ENCODE measurements around the gene FLOT2.
"Not testable (repeated sequence)": the region's sequence is repeated elsewhere in the genome, so short reads cannot be mapped to it uniquely, and the experiment has no call there.

The FLOT2 gene

GRCh38 chr17:28854457-28855335 is 42.8 kb downstream of the FLOT2 start, which contains the start of gene ERAL1:
ERAL1 (plus strand) TSS chr17:28855016; CDS start chr17:28855035, 19 bp downstream.
- no peak for TF ChIP-seq CTCF (IDR thresholded peaks at IDR 0.05)
- no peaks in the 10 kb centered on the region for H3K27me3 ChIP-seq
- peak; percentile 83 to 90 for DNase-seq
- peaks cover 20 to 36% (median 29%) of the 10 kb centered on the region in 3 donors for H3K36me3 ChIP-seq
- H3K4me3 ChIP-seq, result peak within 1 kb of the TSS; percentile 68 to 71
- intact Hi-C loops (cut with DNase I; ENCODE audit: low total_unique reads), result no loop called here
- H3K9me3 ChIP-seq, result no peaks in the 10 kb centered on the region
- H3K27ac ChIP-seq, result peak within 1 kb of the TSS; percentile 74 to 79
- H3K4me1 ChIP-seq, result peaks cover 0 to 13% (median 8%) of the 10 kb centered on the region in 4 donors

GRCh38 chr17:28853295-28853694 is 44.2 kb downstream of the FLOT2 start:
- Histone ChIP-seq H3K27me3 (no peaks in the 10 kb centered on the region), H3K36me3 (peaks cover 7 to 22% (median 15%) of the 10 kb centered on the region in 3 donors), H3K4me3 (no peak overlapping the region), H3K4me1 (peaks cover 0 to 13% (median 8%) of the 10 kb centered on the region in 4 donors), H3K27ac (no peak overlapping the region), H3K9me3 (no peaks in the 10 kb centered on the region)
- intact Hi-C loops (cut with DNase I; ENCODE audit: low total_unique reads), result no loop called here
- no peak for DNase-seq
- TF ChIP-seq CTCF (IDR thresholded peaks at IDR 0.05), result no peak

GRCh38 chr17:28849281-28849680 is 48.3 kb downstream of the FLOT2 start:
- intact Hi-C loops (cut with DNase I; ENCODE audit: low total_unique reads), result loop anchor here (10.0 kb wide), 2 partner anchors 56 to 84 kb away; partner anchors contain the start of gene DHRS13
- TF ChIP-seq CTCF (IDR thresholded peaks at IDR 0.05), result no peak
- Histone ChIP-seq H3K4me1 (peaks cover 0 to 3% (median 1%) of the 10 kb centered on the region in 4 donors), H3K27ac (no peak overlapping the region), H3K27me3 (no peaks in the 10 kb centered on the region), H3K36me3 (no peaks in the 10 kb centered on the region), H3K9me3 (no peaks in the 10 kb centered on the region), H3K4me3 (no peak overlapping the region)
- DNase-seq, result no peak

- not testable (repeated sequence) for H3K27me3 ChIP-seq, H3K36me3 ChIP-seq, H3K27ac ChIP-seq, H3K4me3 ChIP-seq, H3K9me3 ChIP-seq, DNase-seq, H3K4me1 ChIP-seq
- intact Hi-C loops (cut with DNase I; ENCODE audit: low total_unique reads), result loop anchor here (10.0 kb wide), 2 partner anchors 56 to 84 kb away; partner anchors contain the start of gene DHRS13
These were observed 48.9 kb downstream of the FLOT2 start for GRCh38 chr17:28848667-28849066.

GRCh38 chr17:28846699-28847098 is 50.8 kb downstream of the FLOT2 start:
- H3K9me3 ChIP-seq, H3K4me3 ChIP-seq, DNase-seq, H3K27ac ChIP-seq, H3K27me3 ChIP-seq, H3K36me3 ChIP-seq: not testable (repeated sequence)
- H3K4me1 ChIP-seq, result peaks cover 0 to 10% (median 3%) of the 10 kb centered on the region in 4 donors
- intact Hi-C loops (cut with DNase I; ENCODE audit: low total_unique reads), result loop anchor here (10.0 kb wide), 2 partner anchors 58 to 82 kb away; partner anchors contain the start of gene DHRS13

GRCh38 chr17:28846231-28846630 is 51.3 kb downstream of the FLOT2 start:
- no peak for DNase-seq
- Histone ChIP-seq H3K9me3 (no peaks in the 10 kb centered on the region), H3K4me3 (no peak overlapping the region), H3K36me3 (no peaks in the 10 kb centered on the region), H3K27me3 (no peaks in the 10 kb centered on the region), H3K27ac (no peak overlapping the region), H3K4me1 (peaks cover 0 to 15% (median 5%) of the 10 kb centered on the region in 4 donors)
- intact Hi-C loops (cut with DNase I; ENCODE audit: low total_unique reads), result loop anchor here (10.0 kb wide), 2 partner anchors 59 to 81 kb away; partner anchors contain the start of gene DHRS13
- no peak for TF ChIP-seq CTCF (IDR thresholded peaks at IDR 0.05)

Data from tibial artery (tissue), 4 donors.